Endothelial cell of umbilical vein (primary cell): Measurements from ENCODE around the gene PSMA1. TPM values are rescaled to one million over a fixed set of nuclear protein-coding genes. Genes with fewer than 3 reads are reported as not detected.

ENCODE experiments used
- BruUV-seq: library from RNA; stranded (reverse); fragments of 400-500 nt; replicated peaks from 2 replicates; lab custom pipeline; 2021; lab: Mats Ljungman, UMichigan
- CTCF ChIA-PET: fragments of 300-600, 350-600 bp; sonication (Branson Sonifier 250); formaldehyde crosslinking; loops from one replicate; lab custom pipeline; 2021; ENCODE audit warnings: antibody characterized with exemption, inconsistent platforms; lab: Charles Lee
- POLR2A ChIA-PET: fragments of 300-600, 350-600 bp; sonication (Branson Sonifier 250); formaldehyde crosslinking; loops from one replicate; lab custom pipeline; 2021; ENCODE audit warnings: antibody characterized with exemption, inconsistent platforms; lab: Charles Lee
- DNase-seq: peaks from one replicate; pipeline ENCODE4 v3.0.0-alpha.2; 2011; ENCODE audit warnings: low read depth, low spot score
- FAIRE-seq: peaks from 2 replicates; lab custom pipeline; 2011; peaks lifted over from hg19 to GRCh38; lab: Jason Lieb, UNC
- H2AFZ ChIP-seq: 2 replicates; pipeline ENCODE4 v1.6.0; 2012; ENCODE audit warnings: low read depth, low read length, control low read depth, inconsistent platforms
- H3K27ac ChIP-seq: 2 replicates; pipeline ENCODE4 v1.5.1; 2011; ENCODE audit warnings: low read depth, mild to moderate bottlenecking, control low read depth, low read length, moderate library complexity; ENCODE audit not compliant: insufficient read depth
- H3K27me3 ChIP-seq, 2 experiments: 2 replicates each; pipeline versions ENCODE4 v1.6.0 to v1.6.1; 2011; ENCODE audit warnings: low read length in 2 of 2, mixed read lengths in 1 of 2; ENCODE audit not compliant: control insufficient read depth in 2 of 2, insufficient read depth in 2 of 2
- H3K36me3 ChIP-seq, 2 experiments: 2 replicates in 1 of 2; 3 replicates in 1 of 2; pipeline ENCODE4 v1.5.1; 2011; ENCODE audit warnings: low read length in 2 of 2, mild to moderate bottlenecking in 1 of 2, moderate library complexity in 1 of 2; ENCODE audit not compliant: control insufficient read depth in 2 of 2, insufficient read depth in 2 of 2; ENCODE audit errors: extremely low read depth in 1 of 2
- H3K4me1 ChIP-seq: 3 replicates; pipeline ENCODE4 v1.5.1; 2011; ENCODE audit warnings: mild to moderate bottlenecking, low read length; ENCODE audit not compliant: control insufficient read depth, insufficient read depth; ENCODE audit errors: extremely low read depth
- H3K4me2 ChIP-seq: 2 replicates; pipeline ENCODE4 v1.6.1; 2011; ENCODE audit warnings: low read length, control low read depth, mixed read lengths; ENCODE audit not compliant: insufficient read depth
- H3K4me3 ChIP-seq, 3 experiments: fragments of 200-600 bp in 1 of 3; sonication (generic), shearing (Covaris generic) in 1 of 3; replicated peaks in 1 of 3; 2 replicates each; pipeline ENCODE4 v1.5.1; 2011 to 2016; ENCODE audit warnings: control low read depth in 3 of 3, low read length in 3 of 3, mild to moderate bottlenecking in 2 of 3, inconsistent platforms in 1 of 3, low read depth in 1 of 3, moderate library complexity in 1 of 3; ENCODE audit not compliant: insufficient read depth in 1 of 3
- H3K79me2 ChIP-seq: 2 replicates; pipeline ENCODE4 v1.6.0; 2012; ENCODE audit warnings: low read length, inconsistent platforms; ENCODE audit not compliant: control insufficient read depth, insufficient read depth
- H3K9ac ChIP-seq: replicated peaks from 2 replicates; pipeline ENCODE3; 2011; ENCODE audit warnings: low read length, control low read depth; ENCODE audit not compliant: insufficient read depth; ENCODE audit errors: extremely low read depth
- H3K9me1 ChIP-seq: replicated peaks from 3 replicates; pipeline ENCODE4 v1.6.0; 2011; ENCODE audit warnings: mild to moderate bottlenecking, low read length; ENCODE audit not compliant: control insufficient read depth, insufficient read depth; ENCODE audit errors: extremely low read depth
- H3K9me3 ChIP-seq: replicated peaks from 2 replicates; pipeline ENCODE4 v1.5.1; 2012; ENCODE audit warnings: low read length, inconsistent platforms; ENCODE audit not compliant: control insufficient read depth, insufficient read depth
- H4K20me1 ChIP-seq: replicated peaks from 2 replicates; pipeline ENCODE3; 2011; ENCODE audit warnings: mild to moderate bottlenecking, low read length; ENCODE audit not compliant: control insufficient read depth, insufficient read depth; ENCODE audit errors: extremely low read depth
- EZH2 ChIP-seq: IDR thresholded peaks from 2 replicates; pipeline ENCODE4 v1.6.1; 2012; ENCODE audit warnings: borderline replicate concordance, low read depth, mild to moderate bottlenecking, moderate library complexity, low read length, inconsistent platforms; ENCODE audit not compliant: severe bottlenecking
- FOS ChIP-seq: IDR thresholded peaks from 2 replicates; pipeline ENCODE4 v1.6.1; 2011; ENCODE audit warnings: mild to moderate bottlenecking, low read length, moderate library complexity, borderline replicate concordance; ENCODE audit not compliant: insufficient read depth
- GATA2 ChIP-seq: IDR thresholded peaks from 2 replicates; pipeline ENCODE4 v1.7.0; 2011; ENCODE audit warnings: low read depth, mild to moderate bottlenecking, moderate library complexity, mixed read lengths, low read length; ENCODE audit not compliant: insufficient read length, insufficient read depth
- JUN ChIP-seq: IDR thresholded peaks from 2 replicates; pipeline ENCODE4 v1.6.1; 2011; ENCODE audit warnings: borderline replicate concordance, low read depth; ENCODE audit not compliant: insufficient read length, insufficient read depth
- MYC ChIP-seq: IDR thresholded peaks from one replicate; pipeline ENCODE4 v1.6.1; 2011; ENCODE audit warnings: mild to moderate bottlenecking, low read depth, low read length
- POLR2A ChIP-seq: IDR thresholded peaks from 2 replicates; pipeline ENCODE4 v1.6.1; 2012; ENCODE audit warnings: low read depth, mild to moderate bottlenecking, control low read depth, low read length
- POLR2AphosphoS5 ChIP-seq: IDR thresholded peaks from 2 replicates; pipeline ENCODE4 v1.6.1; 2012; ENCODE audit warnings: low read depth, mild to moderate bottlenecking, control low read depth, low read length, moderate library complexity; ENCODE audit not compliant: insufficient read depth
- dilution Hi-C: fragments of 300-500 bp; cut with MboI; formaldehyde crosslinking; loops from one replicate; pipeline ENCODE4 v1.15.0; 2019; ENCODE audit warnings: low sequenced_read_pairs; ENCODE audit not compliant: extremely low pct_ligation_motif_present
- intact Hi-C: fragments of 100-400 bp; cut with micrococcal nuclease; formaldehyde crosslinking; loops from one replicate; pipeline ENCODE4 v1.10.0; 2022
- polyA plus RNA-seq, 4 experiments: library from polyadenylated mRNA; depleted of rRNA in 3 of 4; stranded (reverse) in 3 of 4; unstranded in 1 of 4; fragments of >200 nt; gene quantifications; 2 replicates each; pipeline versions ENCODE4 v1.2.1 to v1.2.3, GENCODE V29; 2011 to 2012; ENCODE audit warnings: missing spikeins in 1 of 4
- total RNA-seq: library from RNA; stranded (reverse); gene quantifications from 2 replicates; pipeline ENCODE4 v1.2.3, GENCODE V29; 2021
- TF ChIP-seq, protein P1 (sequence below): IDR thresholded peaks from 2 replicates; pipeline ENCODE4 v1.6.1; 2011; ENCODE audit not compliant: insufficient read depth, insufficient read length
- TF ChIP-seq, protein P2 (sequence below), 2 donors: IDR thresholded peaks; 1 replicate in 1 of 2; 2 replicates in 1 of 2; pipeline ENCODE4 v1.5.1; 2011; ENCODE audit warnings: low read length in 2 of 2, mild to moderate bottlenecking in 2 of 2, moderate library complexity in 2 of 2, control low read depth in 1 of 2, inconsistent platforms in 1 of 2, low read depth in 1 of 2; ENCODE audit not compliant: insufficient read depth in 1 of 2; ENCODE audit errors: extremely low read depth in 1 of 2

The PSMA1 gene
- total and polyA plus RNA-seq, 2 donors (not counting 3 experiments of a cell fraction or from before 2014, with no cell fraction given), result 194 to 220 TPM

DNA sequence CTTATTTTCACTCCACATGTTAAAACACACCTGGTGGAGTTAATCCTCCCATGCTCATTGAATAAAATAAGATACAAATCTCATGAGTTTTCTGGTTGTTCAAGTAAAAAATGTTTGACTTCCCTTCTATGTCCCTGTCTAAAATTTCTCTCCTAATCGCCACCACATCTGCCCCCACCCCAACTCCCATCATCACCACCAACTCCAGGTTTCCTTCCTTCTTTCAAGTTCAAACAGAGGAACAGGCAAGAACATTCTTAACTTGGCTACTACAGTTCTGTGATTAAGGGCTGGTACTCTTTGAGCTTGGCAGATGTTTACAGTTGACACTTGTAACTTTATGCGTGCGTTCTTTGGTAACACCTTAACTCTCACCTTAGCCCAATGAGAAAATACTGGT lies 9.1 kb upstream of the PSMA1 start:
- BruUV-seq, result no TSS peak
- Histone ChIP-seq H3K9me1 (no peaks in the 10 kb centered on the region), H3K4me2 (no peak overlapping the region), H2AFZ (no peak overlapping the region), H4K20me1 (no peaks in the 10 kb centered on the region), H3K4me3 (no peak overlapping the region), H3K4me1 (no peaks in the 10 kb centered on the region), H3K27ac (no peak overlapping the region), H3K36me3 (no peaks in the 10 kb centered on the region), H3K79me2 (no peaks in the 10 kb centered on the region), H3K27me3 (no peaks in the 10 kb centered on the region), H3K9ac (no peak overlapping the region), H3K9me3 (no peaks in the 10 kb centered on the region)
- TF ChIP-seq FOS (no peak), JUN (no peak), POLR2A (no peak), POLR2AphosphoS5 (no peak), MYC (no peak), EZH2 (no peak), GATA2 (no peak)
- TF ChIP-seq, protein P1, sequence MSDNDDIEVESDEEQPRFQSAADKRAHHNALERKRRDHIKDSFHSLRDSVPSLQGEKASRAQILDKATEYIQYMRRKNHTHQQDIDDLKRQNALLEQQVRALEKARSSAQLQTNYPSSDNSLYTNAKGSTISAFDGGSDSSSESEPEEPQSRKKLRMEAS, result no peak
- TF ChIP-seq, protein P2, sequence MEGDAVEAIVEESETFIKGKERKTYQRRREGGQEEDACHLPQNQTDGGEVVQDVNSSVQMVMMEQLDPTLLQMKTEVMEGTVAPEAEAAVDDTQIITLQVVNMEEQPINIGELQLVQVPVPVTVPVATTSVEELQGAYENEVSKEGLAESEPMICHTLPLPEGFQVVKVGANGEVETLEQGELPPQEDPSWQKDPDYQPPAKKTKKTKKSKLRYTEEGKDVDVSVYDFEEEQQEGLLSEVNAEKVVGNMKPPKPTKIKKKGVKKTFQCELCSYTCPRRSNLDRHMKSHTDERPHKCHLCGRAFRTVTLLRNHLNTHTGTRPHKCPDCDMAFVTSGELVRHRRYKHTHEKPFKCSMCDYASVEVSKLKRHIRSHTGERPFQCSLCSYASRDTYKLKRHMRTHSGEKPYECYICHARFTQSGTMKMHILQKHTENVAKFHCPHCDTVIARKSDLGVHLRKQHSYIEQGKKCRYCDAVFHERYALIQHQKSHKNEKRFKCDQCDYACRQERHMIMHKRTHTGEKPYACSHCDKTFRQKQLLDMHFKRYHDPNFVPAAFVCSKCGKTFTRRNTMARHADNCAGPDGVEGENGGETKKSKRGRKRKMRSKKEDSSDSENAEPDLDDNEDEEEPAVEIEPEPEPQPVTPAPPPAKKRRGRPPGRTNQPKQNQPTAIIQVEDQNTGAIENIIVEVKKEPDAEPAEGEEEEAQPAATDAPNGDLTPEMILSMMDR (IDR thresholded peaks at IDR 0.05; ENCODE audit: extremely low read depth in 1 of 2, insufficient read depth in 1 of 2, low read depth in 1 of 2, low read length in 2 of 2), result no peak
- intact Hi-C loops, result no loop called here
- no peak for FAIRE-seq
- DNase-seq, result no peak
- dilution Hi-C loops, result no loop called here
- ChIA-PET CTCF (interaction anchor here (1.2 to 1.4 kb wide), 2 partner anchors 362 to 378 kb away, joined by 3 to 4 read pairs; partner anchors contain the start of gene CYP2R1), POLR2A (no interaction called here)
